Measurements from ENCODE around the gene CD9.

GRCh38 chr12:6281081-6281809, 81.0 kb downstream of the CD9 start:
- TF ChIP-seq EZH2 (IDR thresholded peaks at IDR 0.05) (no peak), POLR2AphosphoS5 (IDR thresholded peaks at IDR 0.05; ENCODE audit: borderline replicate concordance, low read depth, low read length) (no peak)

Data from SK-N-MC (cell line).